ENCODE data around the gene TMC8.
"Not testable (repeated sequence)": the region's sequence is repeated elsewhere in the genome, so short reads cannot be mapped to it uniquely, and the experiment has no call there.

The TMC8 gene

GRCh38 chr17:78110363-78111015, 20.1 kb upstream of the TMC8 start:
- DNase-seq (ENCODE audit: low read depth in 2 of 2): no peak

- no peak for DNase-seq (ENCODE audit: low read depth in 2 of 2)
Measured at GRCh38 chr17:78111016-78111726, 19.4 kb upstream of the TMC8 start.

- DNase-seq (ENCODE audit: low read depth in 2 of 2): no peak
Measured at GRCh38 chr17:78111727-78112517, 18.6 kb upstream of the TMC8 start.

- DNase-seq (ENCODE audit: low read depth in 2 of 2): no peak
Measured at GRCh38 chr17:78112518-78113471, 17.8 kb upstream of the TMC8 start.

- DNase-seq (ENCODE audit: low read depth in 2 of 2): no peak
Measured at GRCh38 chr17:78113804-78114785, 16.5 kb upstream of the TMC8 start.

- no peak for DNase-seq (ENCODE audit: low read depth in 2 of 2)
Measured at GRCh38 chr17:78114831-78115723, 15.5 kb upstream of the TMC8 start.

- not testable (repeated sequence) for DNase-seq (ENCODE audit: low read depth in 2 of 2)
Measured at GRCh38 chr17:78115803-78116202, 14.8 kb upstream of the TMC8 start.

GRCh38 chr17:78116411-78116810, 14.2 kb upstream of the TMC8 start:
- no peak for DNase-seq (ENCODE audit: low read depth in 2 of 2)

- DNase-seq (ENCODE audit: low read depth in 2 of 2): no peak
Measured at GRCh38 chr17:78117027-78117981, 13.3 kb upstream of the TMC8 start.

- DNase-seq (ENCODE audit: low read depth in 2 of 2): no peak
Measured at GRCh38 chr17:78118801-78119241, 11.8 kb upstream of the TMC8 start.

- no peak for DNase-seq (ENCODE audit: low read depth in 2 of 2)
Measured at GRCh38 chr17:78120537-78120936, 10.0 kb upstream of the TMC8 start.

- no peak for DNase-seq (ENCODE audit: low read depth in 2 of 2)
Measured at GRCh38 chr17:78120971-78121800, 9.4 kb upstream of the TMC8 start.

GRCh38 chr17:78121801-78122215, 8.8 kb upstream of the TMC8 start:
- no peak for DNase-seq (ENCODE audit: low read depth in 2 of 2)

GRCh38 chr17:78122216-78122930, 8.2 kb upstream of the TMC8 start:
- no peak for DNase-seq (ENCODE audit: low read depth in 2 of 2)

- no peak for DNase-seq (ENCODE audit: low read depth in 2 of 2)
Measured at GRCh38 chr17:78122931-78123249, 7.7 kb upstream of the TMC8 start.

- DNase-seq (ENCODE audit: low read depth in 2 of 2): no peak
Measured at GRCh38 chr17:78123258-78123929, 7.2 kb upstream of the TMC8 start.

Measured in fibroblast of skin of left biceps (primary cell).